ENCODE measurements around the gene SPTLC1. TPM values are rescaled to one million over a fixed set of nuclear protein-coding genes. Genes with fewer than 3 reads are reported as not detected.

SPTLC1 gene
- total and polyA plus RNA-seq, 2 of the 13 experiments (the other 11 are each of a cell fraction or from before 2014, with no cell fraction given), result 56.2 to 72.5 TPM

DNA sequence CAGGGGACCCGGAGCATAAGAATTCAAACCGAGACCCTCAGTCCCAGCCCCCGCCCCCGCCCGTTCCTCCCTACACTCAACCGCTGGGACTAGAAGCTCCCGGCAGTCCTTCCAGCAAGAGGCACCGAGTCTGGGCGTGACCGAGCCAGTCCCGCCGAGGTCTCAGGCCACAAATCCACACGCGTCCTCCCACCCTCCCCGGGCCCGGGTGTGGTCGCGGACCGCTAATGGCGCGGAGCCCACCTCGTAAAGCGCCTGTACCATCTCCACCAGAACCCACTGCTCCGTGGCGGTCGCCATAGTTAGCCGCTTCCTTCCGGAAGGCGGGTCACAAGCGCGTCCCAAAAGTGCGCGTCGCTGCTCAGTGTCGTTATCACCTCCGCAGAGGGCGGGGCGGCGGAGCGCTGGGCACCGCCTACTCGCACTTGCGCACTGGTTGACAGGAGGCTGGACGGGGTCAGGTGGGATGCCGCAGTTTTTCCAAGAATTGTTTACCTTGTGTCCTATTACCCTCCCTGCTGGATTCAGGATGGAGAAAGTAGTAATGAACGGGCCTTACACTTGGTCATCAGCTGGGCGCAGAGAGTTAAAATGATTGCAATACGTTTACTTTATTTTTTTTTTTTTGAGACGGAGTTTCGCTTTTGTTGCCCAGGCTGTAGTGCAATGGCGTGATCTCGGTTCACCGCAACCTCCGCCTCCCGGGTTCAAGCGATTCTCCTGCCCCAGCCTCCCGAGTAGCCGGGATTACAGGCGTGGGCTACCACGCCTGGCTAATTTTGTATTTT lies at the start of gene SPTLC1 (continued):
- TF ChIP-seq, protein P1, sequence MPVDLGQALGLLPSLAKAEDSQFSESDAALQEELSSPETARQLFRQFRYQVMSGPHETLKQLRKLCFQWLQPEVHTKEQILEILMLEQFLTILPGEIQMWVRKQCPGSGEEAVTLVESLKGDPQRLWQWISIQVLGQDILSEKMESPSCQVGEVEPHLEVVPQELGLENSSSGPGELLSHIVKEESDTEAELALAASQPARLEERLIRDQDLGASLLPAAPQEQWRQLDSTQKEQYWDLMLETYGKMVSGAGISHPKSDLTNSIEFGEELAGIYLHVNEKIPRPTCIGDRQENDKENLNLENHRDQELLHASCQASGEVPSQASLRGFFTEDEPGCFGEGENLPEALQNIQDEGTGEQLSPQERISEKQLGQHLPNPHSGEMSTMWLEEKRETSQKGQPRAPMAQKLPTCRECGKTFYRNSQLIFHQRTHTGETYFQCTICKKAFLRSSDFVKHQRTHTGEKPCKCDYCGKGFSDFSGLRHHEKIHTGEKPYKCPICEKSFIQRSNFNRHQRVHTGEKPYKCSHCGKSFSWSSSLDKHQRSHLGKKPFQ (CRISPR knock-in tag; IDR thresholded peaks at IDR 0.05; ENCODE audit: insufficient replicate concordance), result peak; percentile 39
- TF ChIP-seq, protein P2, sequence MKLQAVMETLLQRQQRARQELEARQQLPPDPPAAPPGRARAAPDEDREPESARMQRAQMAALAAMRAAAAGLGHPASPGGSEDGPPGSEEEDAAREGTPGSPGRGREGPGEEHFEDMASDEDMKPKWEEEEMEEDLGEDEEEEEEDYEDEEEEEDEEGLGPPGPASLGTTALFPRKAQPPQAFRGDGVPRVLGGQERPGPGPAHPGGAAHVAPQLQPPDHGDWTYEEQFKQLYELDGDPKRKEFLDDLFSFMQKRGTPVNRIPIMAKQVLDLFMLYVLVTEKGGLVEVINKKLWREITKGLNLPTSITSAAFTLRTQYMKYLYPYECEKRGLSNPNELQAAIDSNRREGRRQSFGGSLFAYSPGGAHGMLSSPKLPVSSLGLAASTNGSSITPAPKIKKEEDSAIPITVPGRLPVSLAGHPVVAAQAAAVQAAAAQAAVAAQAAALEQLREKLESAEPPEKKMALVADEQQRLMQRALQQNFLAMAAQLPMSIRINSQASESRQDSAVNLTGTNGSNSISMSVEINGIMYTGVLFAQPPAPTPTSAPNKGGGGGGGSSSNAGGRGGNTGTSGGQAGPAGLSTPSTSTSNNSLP (IDR thresholded peaks at IDR 0.05; ENCODE audit: low read depth, low read length), result no peak
- no peak for TF ChIP-seq RORA (CRISPR knock-in tag; IDR thresholded peaks at IDR 0.05)
- TF ChIP-seq HOXA9 (CRISPR knock-in tag; IDR thresholded peaks at IDR 0.05; ENCODE audit: borderline replicate concordance), result no peak
- no peak for TF ChIP-seq TRIM24 (CRISPR knock-in tag; IDR thresholded peaks at IDR 0.05)
- peak; percentile 80 for TF ChIP-seq ZNF430 (CRISPR knock-in tag; IDR thresholded peaks at IDR 0.05)
- TF ChIP-seq ZHX2 (IDR thresholded peaks at IDR 0.05; ENCODE audit: low read depth), result peak; percentile 91
- TF ChIP-seq ZHX2 (CRISPR knock-in tag; IDR thresholded peaks at IDR 0.05; ENCODE audit: borderline replicate concordance), result no peak
- peak; percentile 52; the same call in 1 of the 2 replicates for TF ChIP-seq GATA4 (IDR thresholded peaks at IDR 0.05; ENCODE audit: borderline replicate concordance, low read depth)
- TF ChIP-seq SMAD3 (CRISPR knock-in tag; IDR thresholded peaks at IDR 0.05), result peak; percentile 52; the same call in 1 of the 2 replicates
- peak in 1 of 2 experiments; percentile 93; a peak in 2 of 4 replicates for TF ChIP-seq KLF16 (CRISPR knock-in tag; IDR thresholded peaks at IDR 0.05)
- no peak for TF ChIP-seq HNRNPUL1 (IDR thresholded peaks at IDR 0.05; ENCODE audit: low read depth, low read length)
- no peak for TF ChIP-seq ZBTB4 (CRISPR knock-in tag; IDR thresholded peaks at IDR 0.05; ENCODE audit: borderline replicate concordance)
